Keratinocyte (primary cell): ENCODE measurements around the gene EVPLL. TPM values are rescaled to one million over a fixed set of nuclear protein-coding genes. Genes with fewer than 3 reads are reported as not detected.

Source experiments
- DNase-seq: peaks from one replicate; pipeline ENCODE4 v3.0.0-alpha.2; 2011; ENCODE audit warnings: low read depth, missing footprints, low spot score
- FAIRE-seq: peaks from 2 replicates; lab custom pipeline; 2011; peaks lifted over from hg19 to GRCh38; lab: Jason Lieb, UNC
- H2AFZ ChIP-seq: 2 replicates; pipeline ENCODE4 v1.6.0; 2012; ENCODE audit warnings: low read length, control low read depth, inconsistent platforms; ENCODE audit not compliant: control insufficient read depth
- H3K27ac ChIP-seq: 2 replicates; pipeline ENCODE4 v1.5.1; 2011; ENCODE audit warnings: low read length; ENCODE audit not compliant: control insufficient read depth, insufficient read depth
- H3K27me3 ChIP-seq: 3 replicates; pipeline ENCODE4 v1.6.0; 2011; ENCODE audit warnings: low read length; ENCODE audit not compliant: control insufficient read depth, insufficient read depth; ENCODE audit errors: extremely low read depth
- H3K36me3 ChIP-seq, 2 experiments: 2 replicates in 1 of 2; 3 replicates in 1 of 2; pipeline ENCODE4 v1.5.1; 2011; ENCODE audit warnings: low read length in 2 of 2, mild to moderate bottlenecking in 1 of 2; ENCODE audit not compliant: control insufficient read depth in 2 of 2, insufficient read depth in 2 of 2; ENCODE audit errors: extremely low read depth in 1 of 2
- H3K4me1 ChIP-seq: 3 replicates; pipeline ENCODE4 v1.5.1; 2011; ENCODE audit warnings: low read length; ENCODE audit not compliant: control insufficient read depth, insufficient read depth; ENCODE audit errors: extremely low read depth
- H3K4me2 ChIP-seq: 3 replicates; pipeline ENCODE4 v1.6.0; 2011; ENCODE audit warnings: low read depth, low read length; ENCODE audit not compliant: control insufficient read depth, insufficient read depth; ENCODE audit errors: extremely low read depth
- H3K4me3 ChIP-seq, 3 experiments: fragments of 200-600 bp in 1 of 3; sonication (generic) in 1 of 3; 2 replicates in 2 of 3; 3 replicates in 1 of 3; pipeline ENCODE4 v1.5.1; 2011 to 2016; ENCODE audit warnings: low read length in 3 of 3, mild to moderate bottlenecking in 3 of 3, control low read depth in 2 of 3, inconsistent platforms in 1 of 3, low read depth in 1 of 3, mixed read lengths in 1 of 3, mixed run types in 1 of 3, moderate library complexity in 1 of 3; ENCODE audit not compliant: control insufficient read depth in 2 of 3, insufficient read depth in 2 of 3; ENCODE audit errors: extremely low read depth in 1 of 3
- H3K79me2 ChIP-seq: 2 replicates; pipeline ENCODE4 v1.6.0; 2012; ENCODE audit warnings: low read length; ENCODE audit not compliant: control insufficient read depth, insufficient read depth
- H3K9ac ChIP-seq: 3 replicates; pipeline ENCODE4 v1.6.0; 2011; ENCODE audit warnings: low read length; ENCODE audit not compliant: control insufficient read depth, insufficient read depth; ENCODE audit errors: extremely low read depth
- H3K9me1 ChIP-seq: 3 replicates; pipeline ENCODE4 v1.6.0; 2011; ENCODE audit warnings: low read length; ENCODE audit not compliant: control insufficient read depth, insufficient read depth; ENCODE audit errors: extremely low read depth
- H3K9me3 ChIP-seq: 2 replicates; pipeline ENCODE4 v1.5.1; 2012; ENCODE audit warnings: low read depth, low read length; ENCODE audit not compliant: control insufficient read depth
- H4K20me1 ChIP-seq: 3 replicates; pipeline ENCODE4 v1.6.0; 2011; ENCODE audit warnings: low read length; ENCODE audit not compliant: control insufficient read depth, insufficient read depth; ENCODE audit errors: extremely low read depth
- CTCF ChIP-seq, 3 experiments: IDR thresholded peaks in 1 of 3; conservative IDR thresholded peaks in 1 of 3; optimal IDR thresholded peaks in 1 of 3; 2 replicates in 2 of 3; 3 replicates in 1 of 3; pipeline versions ENCODE3 to v1.5.1; 2011; ENCODE audit warnings: low read length in 3 of 3, mild to moderate bottlenecking in 3 of 3, moderate library complexity in 2 of 3, control low read depth in 1 of 3, inconsistent platforms in 1 of 3; ENCODE audit not compliant: insufficient read depth in 2 of 3; ENCODE audit errors: extremely low read depth in 1 of 3
- EZH2 ChIP-seq: IDR thresholded peaks from one replicate; pipeline ENCODE4 v1.6.1; 2012; ENCODE audit warnings: inconsistent platforms, mild to moderate bottlenecking, low read length, moderate library complexity
- dilution Hi-C: fragments of 300-500 bp; cut with MboI; formaldehyde crosslinking; loops from one replicate; pipeline ENCODE4 v1.7.0; 2020; ENCODE audit warnings: low sequenced_read_pairs; ENCODE audit not compliant: extremely low pct_ligation_motif_present
- polyA plus RNA-seq, 5 experiments: library from polyadenylated mRNA; depleted of rRNA in 3 of 5; stranded (reverse) in 3 of 5; stranded (forward) in 1 of 5; unstranded in 1 of 5; fragments of >200 nt; gene quantifications; 1 replicate in 1 of 5; 2 replicates in 3 of 5; 3 replicates in 1 of 5; pipeline versions ENCODE4 v1.2.1 to v1.2.3, GENCODE V29; 2011 to 2012; ENCODE audit warnings: missing spikeins in 2 of 5, low read depth in 1 of 5, low replicate concordance in 1 of 5

EVPLL gene
- polyA plus RNA-seq, 1 donor (not counting 4 experiments of a cell fraction or from before 2014, with no cell fraction given): 0.31 TPM

GRCh38 chr17:18362698-18363100 is 14.9 kb upstream of the EVPLL start:
- Histone ChIP-seq H2AFZ (peak overlapping the region; percentile 83), H3K27me3 (no peaks in the 10 kb centered on the region), H3K9me1 (no peaks in the 10 kb centered on the region), H3K4me3 (peak overlapping the region; percentile 82 to 96 (median 86)), H3K79me2 (peaks cover 4% of the 10 kb centered on the region), H3K9me3 (no peaks in the 10 kb centered on the region), H3K4me2 (peak overlapping the region; percentile 75), H3K9ac (peak overlapping the region; percentile 78), H4K20me1 (no peaks in the 10 kb centered on the region), H3K4me1 (peaks cover 7% of the 10 kb centered on the region), H3K36me3 (no peaks in the 10 kb centered on the region), H3K27ac (peak overlapping the region; percentile 60)
- DNase-seq (no peak), FAIRE-seq (no peak)
- TF ChIP-seq EZH2 (no peak), CTCF (optimal IDR thresholded peaks at IDR 0.05 in 1 of 3, IDR thresholded peaks at IDR 0.05 in 1 of 3, conservative IDR thresholded peaks at IDR 0.05 in 1 of 3; ENCODE audit: extremely low read depth in 1 of 3, insufficient read depth in 2 of 3, low read length in 3 of 3) (no peak)
- dilution Hi-C loops: no loop called here

GRCh38 chr17:18363101-18364049 is 14.2 kb upstream of the EVPLL start, which contains the start of gene SHMT1:
TSS of gene SHMT1 (minus strand) at chr17:18363550. CDS start at chr17:18355981, 7,569 bp downstream.
- Histone ChIP-seq H3K79me2 (peaks cover 4% of the 10 kb centered on the region), H2AFZ (peak within 1 kb of the TSS; percentile 88), H3K9me1 (no peaks in the 10 kb centered on the region), H3K9ac (peak within 1 kb of the TSS; percentile 78), H3K4me1 (peaks cover 7% of the 10 kb centered on the region), H3K27me3 (no peaks in the 10 kb centered on the region), H3K36me3 (no peaks in the 10 kb centered on the region), H4K20me1 (no peaks in the 10 kb centered on the region), H3K9me3 (no peaks in the 10 kb centered on the region), H3K4me2 (peak within 1 kb of the TSS; percentile 75), H3K27ac (peak within 1 kb of the TSS; percentile 60), H3K4me3 (peak within 1 kb of the TSS; percentile 82 to 96 (median 86))
- no peak for TF ChIP-seq CTCF (optimal IDR thresholded peaks at IDR 0.05 in 1 of 3, IDR thresholded peaks at IDR 0.05 in 1 of 3, conservative IDR thresholded peaks at IDR 0.05 in 1 of 3; ENCODE audit: extremely low read depth in 1 of 3, insufficient read depth in 2 of 3, low read length in 3 of 3)
- no peak for TF ChIP-seq EZH2
- FAIRE-seq: peak; percentile 20
- dilution Hi-C loops: no loop called here
- DNase-seq: peak; percentile 62
